GM19452 (cell line): Measurements from ENCODE around the gene CHRM4.
A peak's percentile ranks its signal among the peaks of the same experiment; 100 is the strongest.

Experiments
- ATAC-seq: cut with Tn5 transposase; IDR thresholded peaks from one replicate; pipeline ENCODE4 v1.9.1; 2021; ENCODE audit not compliant: unreplicated experiment

CHRM4 gene

GRCh38 chr11:46404476-46405017 is 13.0 kb upstream of the CHRM4 start:
- ATAC-seq, result no peak

GRCh38 chr11:46402957-46403902 is 11.7 kb upstream of the CHRM4 start:
- no peak for ATAC-seq

- no peak for ATAC-seq
Observed at GRCh38 chr11:46397526-46397925, 6.0 kb upstream of the CHRM4 start.

GRCh38 chr11:46393759-46394158 is 2.2 kb upstream of the CHRM4 start:
- no peak for ATAC-seq

GRCh38 chr11:46393231-46393616 is 1.6 kb upstream of the CHRM4 start:
- no peak for ATAC-seq

- ATAC-seq, result peak; percentile 51
Observed at GRCh38 chr11:46392421-46393230, 1.1 kb upstream of the CHRM4 start.

DNA sequence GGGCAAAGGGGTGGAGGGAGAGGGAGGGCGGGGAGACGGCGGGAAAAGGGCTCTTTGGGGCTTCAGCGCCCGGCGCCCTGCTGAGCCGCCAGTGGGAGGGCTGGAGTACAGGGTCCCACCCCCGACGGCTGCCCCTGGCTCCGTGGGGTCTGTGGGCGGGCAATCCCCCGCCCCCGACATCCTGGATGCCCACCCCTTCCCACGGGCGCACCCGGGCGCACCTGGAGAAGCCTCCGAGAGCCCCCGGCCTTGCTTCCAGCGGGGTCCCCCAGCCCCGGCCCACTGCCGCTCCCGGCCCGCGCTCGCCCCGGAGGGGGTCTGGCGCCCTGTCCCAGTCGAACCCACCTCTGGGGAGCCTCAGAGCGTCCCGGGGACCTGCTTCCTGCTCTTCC is 394 bp downstream of the CHRM4 start:
- no peak for ATAC-seq

DNA sequence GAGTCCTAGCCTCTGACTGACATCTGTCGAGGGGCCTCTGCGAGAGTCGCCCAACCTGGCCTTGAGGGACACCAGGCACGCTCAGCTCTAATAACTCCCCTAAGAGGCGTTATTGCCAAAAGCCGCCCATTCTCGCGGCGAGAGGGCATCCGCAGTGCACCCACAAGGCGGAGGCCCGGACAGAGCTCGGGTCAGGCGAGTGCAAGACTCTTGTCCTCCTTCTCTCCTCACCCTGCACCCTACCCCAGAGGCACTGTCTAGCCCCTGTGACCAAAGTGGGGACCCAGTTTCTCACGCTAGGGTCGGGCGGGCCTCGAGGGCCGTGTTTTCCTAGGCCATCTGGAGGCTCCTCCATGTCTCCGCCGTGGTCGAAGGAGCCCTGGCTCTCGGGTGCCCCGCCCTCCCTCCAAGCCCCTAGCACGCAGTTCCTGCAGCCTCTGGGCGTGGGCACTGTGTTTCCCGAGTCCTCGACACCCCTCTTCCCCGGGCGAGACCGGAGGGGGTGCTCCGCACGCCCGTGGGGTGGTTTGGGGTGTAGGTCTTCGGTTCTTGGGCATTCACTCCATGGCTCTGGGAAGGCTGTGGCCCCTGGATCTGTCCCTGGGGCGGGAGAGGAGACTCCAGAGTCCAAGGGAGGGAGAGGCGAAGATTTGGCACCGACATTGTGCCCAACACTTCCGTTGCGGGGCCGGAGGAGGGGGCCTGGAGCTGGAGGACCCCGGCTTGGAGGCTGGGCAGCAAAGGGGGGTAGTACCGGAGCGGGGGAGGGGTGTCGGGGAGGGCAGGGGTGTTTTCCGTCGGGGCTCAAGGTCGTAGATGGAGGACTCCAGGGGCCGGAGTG is 1.0 kb downstream of the CHRM4 start:
- no peak for ATAC-seq

- peak; percentile 62 for ATAC-seq
Observed at GRCh38 chr11:46389450-46390330, 1.9 kb downstream of the CHRM4 start.

DNA sequence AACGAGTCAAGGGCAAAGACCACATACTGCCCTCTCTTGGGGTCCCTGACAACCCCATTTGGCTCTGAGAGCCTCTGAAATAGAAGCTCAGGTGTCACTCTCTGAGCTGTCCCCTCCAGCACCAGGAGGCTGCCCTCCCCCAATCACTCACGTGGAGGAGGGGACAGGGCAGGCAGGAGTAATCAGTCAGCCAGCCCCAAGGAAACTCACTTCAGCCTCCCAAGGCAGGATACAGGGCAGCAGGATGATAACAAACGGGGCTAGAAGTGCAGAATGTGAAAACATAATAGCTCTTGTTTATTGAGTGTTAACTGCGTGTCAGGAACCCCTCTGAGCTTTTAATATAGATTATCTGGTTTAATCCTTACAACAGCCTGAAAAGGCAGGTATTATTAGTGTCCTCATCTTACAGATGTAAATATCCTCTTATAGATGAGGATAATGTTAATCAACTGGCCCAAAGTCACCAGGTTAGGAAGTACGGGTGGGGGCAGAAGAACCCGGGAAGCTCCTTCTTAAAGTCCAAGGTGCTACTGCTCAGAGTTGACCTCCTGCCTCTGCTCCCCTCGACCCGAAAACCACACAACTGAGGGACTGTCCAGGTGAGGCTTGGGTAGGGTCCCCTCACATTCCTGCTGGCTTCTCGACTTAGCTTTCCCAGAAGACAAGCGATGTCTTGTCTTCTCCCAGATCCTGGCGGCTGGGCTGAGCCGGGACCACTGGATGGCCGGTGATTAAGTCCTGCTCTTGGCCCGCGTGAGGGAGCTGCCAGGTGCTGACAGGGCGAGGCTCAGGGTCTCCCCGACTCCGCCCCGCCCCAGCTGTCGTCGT is 2.7 kb downstream of the CHRM4 start:
- ATAC-seq, result no peak

GRCh38 chr11:46387919-46388618 is 3.5 kb downstream of the CHRM4 start:
- ATAC-seq, result no peak

GRCh38 chr11:46387456-46387855 is 4.1 kb downstream of the CHRM4 start:
- no peak for ATAC-seq

DNA sequence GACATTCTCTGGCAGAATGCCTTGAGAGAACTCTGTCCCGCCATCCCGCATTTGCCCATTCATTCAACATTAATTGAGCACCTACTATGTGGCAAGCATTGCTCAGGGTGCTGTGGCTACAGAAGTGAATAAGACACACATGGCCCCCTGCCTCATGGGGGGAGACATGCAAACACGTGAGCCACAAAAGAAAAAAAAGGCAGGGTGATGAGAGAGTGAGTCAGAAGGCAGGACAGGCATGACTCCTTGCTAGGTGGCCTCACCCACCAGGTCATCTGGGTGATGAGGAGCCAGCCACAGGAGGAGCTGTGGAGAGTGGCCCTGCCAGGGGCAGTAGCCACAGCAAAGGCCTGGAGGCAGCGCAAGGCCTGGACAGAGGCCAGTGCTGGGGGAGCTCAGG is 4.9 kb downstream of the CHRM4 start:
- ATAC-seq, result no peak

- no peak for ATAC-seq
Observed at GRCh38 chr11:46386005-46386578, 5.5 kb downstream of the CHRM4 start.

DNA sequence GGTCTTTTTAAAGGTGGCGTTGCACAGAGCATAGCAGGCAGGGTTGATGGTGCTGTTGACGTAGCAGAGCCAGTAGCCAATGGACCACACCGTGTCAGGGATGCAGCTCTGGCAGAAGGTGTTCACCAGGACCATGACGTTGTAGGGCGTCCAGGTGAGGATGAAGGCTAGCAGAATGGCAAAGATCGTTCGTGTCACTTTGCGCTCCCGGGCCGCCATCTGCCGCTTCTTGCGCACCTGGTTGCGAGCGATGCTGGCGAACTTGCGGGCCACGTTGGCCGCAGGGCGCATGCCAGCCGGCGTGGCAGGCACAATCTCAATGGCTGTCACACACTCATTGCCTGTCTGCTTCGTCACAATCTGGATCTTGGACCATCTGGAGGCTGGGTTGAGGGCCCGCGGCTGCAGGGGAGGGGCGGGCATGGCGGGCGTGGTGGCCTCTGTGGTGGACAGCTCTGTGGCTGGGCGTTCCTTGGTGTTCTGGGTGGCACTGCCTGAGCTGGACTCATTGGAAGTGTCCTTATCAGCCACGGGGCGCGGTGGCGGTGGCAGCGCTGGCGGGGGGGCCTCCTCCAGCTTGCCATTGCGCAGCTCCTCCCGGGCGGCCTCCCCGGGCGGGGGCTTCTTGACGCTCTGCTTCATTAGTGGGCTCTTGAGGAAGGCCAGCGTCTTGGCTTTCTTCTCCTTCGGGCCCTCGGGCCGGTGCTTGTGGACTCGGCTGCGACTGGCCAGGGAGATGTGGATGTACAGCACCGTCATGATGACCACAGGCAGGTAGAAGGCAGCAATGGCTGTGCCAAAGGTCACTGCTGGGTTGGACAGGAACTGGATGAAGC is 6.2 kb downstream of the CHRM4 start:
- no peak for ATAC-seq

- ATAC-seq, result no peak
Observed at GRCh38 chr11:46383974-46384701, 7.4 kb downstream of the CHRM4 start.

- ATAC-seq, result no peak
Observed at GRCh38 chr11:46383404-46383758, 8.2 kb downstream of the CHRM4 start.
